Measurements from ENCODE around the gene TOM1L1. TPM values are rescaled to one million over a fixed set of nuclear protein-coding genes. Genes with fewer than 3 reads are reported as not detected.

TOM1L1 gene
- total RNA-seq, 4 donors from 2014 or later, result 2.3 to 4.7 (median 4.2) TPM

- Histone ChIP-seq H3K4me1 (peaks cover 0 to 4% of the 10 kb centered on the region in 2 donors), H3K27me3 (no peaks in the 10 kb centered on the region), H3K36me3 (no peaks in the 10 kb centered on the region), H3K4me3 (no peak overlapping the region), H3K27ac (no peak overlapping the region), H3K9me3 (no peaks in the 10 kb centered on the region)
- in situ Hi-C loops (cut with MboI; ENCODE audit: low sequenced_read_pairs in 4 of 4) (no loop called here), intact Hi-C loops (cut with DNase I; ENCODE audit: low total_unique reads) (no loop called here)
- TF ChIP-seq POLR2A (IDR thresholded peaks at IDR 0.05) (no peak), CTCF (IDR thresholded peaks at IDR 0.05 in 4 of 5, conservative IDR thresholded peaks at IDR 0.05 in 1 of 5) (no peak)
- ATAC-seq (no peak), DNase-seq (no peak)
These were observed 45.0 kb downstream of the TOM1L1 start for GRCh38 chr17:54945671-54946070.

- DNase-seq, result no peak
- intact Hi-C loops (cut with DNase I; ENCODE audit: low total_unique reads) (no loop called here), in situ Hi-C loops (cut with MboI; ENCODE audit: low sequenced_read_pairs in 4 of 4) (no loop called here)
- H3K9me3 ChIP-seq, result no peaks in the 10 kb centered on the region
- no peak overlapping the region for H3K27ac ChIP-seq
- no peaks in the 10 kb centered on the region for H3K36me3 ChIP-seq
- no peaks in the 10 kb centered on the region for H3K27me3 ChIP-seq
- no peak for ATAC-seq
- no peak overlapping the region for H3K4me3 ChIP-seq
- no peak for TF ChIP-seq POLR2A (IDR thresholded peaks at IDR 0.05)
- TF ChIP-seq CTCF (IDR thresholded peaks at IDR 0.05 in 4 of 5, conservative IDR thresholded peaks at IDR 0.05 in 1 of 5), result no peak
- peaks cover 0 to 4% of the 10 kb centered on the region in 2 donors for H3K4me1 ChIP-seq
These were observed 46.7 kb downstream of the TOM1L1 start for GRCh38 chr17:54947396-54947795.

DNA sequence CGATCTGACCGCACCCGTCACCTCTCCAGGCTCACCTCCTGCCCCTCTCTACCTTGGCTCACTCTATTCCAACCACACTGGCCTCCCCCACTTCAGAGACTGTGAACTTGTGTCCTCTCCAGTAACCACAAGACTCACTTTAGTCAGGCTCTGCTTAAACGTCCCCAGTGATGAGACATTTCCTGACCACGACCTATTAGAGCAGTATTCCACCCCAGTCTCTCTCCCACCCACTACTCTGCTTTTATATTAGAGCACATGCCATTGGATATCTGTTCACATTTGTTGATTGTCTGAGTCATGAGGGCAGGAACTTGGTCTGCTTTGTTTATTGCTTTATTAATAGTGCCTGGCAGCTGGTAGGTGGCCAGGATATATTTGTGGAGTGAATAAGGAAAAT lies 47.7 kb downstream of the TOM1L1 start:
- TF ChIP-seq POLR2A (IDR thresholded peaks at IDR 0.05) (no peak), CTCF (IDR thresholded peaks at IDR 0.05 in 4 of 5, conservative IDR thresholded peaks at IDR 0.05 in 1 of 5) (no peak)
- Histone ChIP-seq H3K27me3 (no peaks in the 10 kb centered on the region), H3K4me1 (peaks cover 0 to 4% of the 10 kb centered on the region in 2 donors), H3K27ac (no peak overlapping the region), H3K9me3 (no peaks in the 10 kb centered on the region), H3K36me3 (peaks cover 0 to 8% of the 10 kb centered on the region in 2 donors), H3K4me3 (no peak overlapping the region)
- intact Hi-C loops (cut with DNase I; ENCODE audit: low total_unique reads) (no loop called here), in situ Hi-C loops (cut with MboI; ENCODE audit: low sequenced_read_pairs in 4 of 4) (no loop called here)
- no peak for DNase-seq
- no peak for ATAC-seq

- TF ChIP-seq POLR2A (IDR thresholded peaks at IDR 0.05), result no peak
- no peak for TF ChIP-seq CTCF (IDR thresholded peaks at IDR 0.05 in 4 of 5, conservative IDR thresholded peaks at IDR 0.05 in 1 of 5)
- H3K4me3 ChIP-seq, result no peak overlapping the region
- no peaks in the 10 kb centered on the region for H3K27me3 ChIP-seq
- intact Hi-C loops (cut with DNase I; ENCODE audit: low total_unique reads) (no loop called here), in situ Hi-C loops (cut with MboI; ENCODE audit: low sequenced_read_pairs in 4 of 4) (no loop called here)
- peaks cover 0 to 11% of the 10 kb centered on the region in 2 donors for H3K36me3 ChIP-seq
- ATAC-seq, result no peak
- DNase-seq, result no peak
- H3K4me1 ChIP-seq, result peaks cover 0 to 4% of the 10 kb centered on the region in 2 donors
- H3K27ac ChIP-seq, result no peak overlapping the region
- no peaks in the 10 kb centered on the region for H3K9me3 ChIP-seq
These were observed 49.5 kb downstream of the TOM1L1 start for GRCh38 chr17:54950116-54950515.

DNA sequence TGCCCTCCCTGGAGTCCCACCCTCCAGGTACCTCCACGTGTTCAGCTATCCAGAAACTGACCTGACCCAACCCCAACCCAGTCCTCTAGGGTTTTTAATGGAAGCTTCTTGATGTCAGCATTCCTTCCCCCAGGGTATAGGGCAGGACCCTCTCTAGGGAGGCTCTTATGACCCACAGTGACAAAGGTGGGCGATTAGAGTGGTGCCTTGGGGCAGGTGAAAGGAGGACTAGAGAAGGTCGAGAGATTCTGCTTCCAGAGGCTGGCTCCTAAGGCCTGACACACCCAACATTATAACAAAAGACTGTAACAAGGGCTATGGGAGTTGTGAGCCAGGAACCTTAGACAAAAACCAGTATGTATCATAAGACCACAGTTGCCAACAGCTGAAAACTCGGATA lies 50.6 kb downstream of the TOM1L1 start:
- no peak for DNase-seq
- no peak overlapping the region for H3K4me3 ChIP-seq
- H3K4me1 ChIP-seq, result peaks cover 0 to 4% of the 10 kb centered on the region in 2 donors
- intact Hi-C loops (cut with DNase I; ENCODE audit: low total_unique reads), result no loop called here
- H3K27ac ChIP-seq, result no peak overlapping the region
- in situ Hi-C loops (cut with MboI; ENCODE audit: low sequenced_read_pairs in 4 of 4), result no loop called here
- H3K36me3 ChIP-seq, result peaks cover 0 to 13% of the 10 kb centered on the region in 2 donors
- ATAC-seq, result no peak
- no peaks in the 10 kb centered on the region for H3K27me3 ChIP-seq
- no peaks in the 10 kb centered on the region for H3K9me3 ChIP-seq
- TF ChIP-seq CTCF (IDR thresholded peaks at IDR 0.05 in 4 of 5, conservative IDR thresholded peaks at IDR 0.05 in 1 of 5), result no peak
- no peak for TF ChIP-seq POLR2A (IDR thresholded peaks at IDR 0.05)

Data from gastrocnemius medialis (tissue), 4 donors.